Measurements from ENCODE around the gene LRMDA.

Gene LRMDA

DNA sequence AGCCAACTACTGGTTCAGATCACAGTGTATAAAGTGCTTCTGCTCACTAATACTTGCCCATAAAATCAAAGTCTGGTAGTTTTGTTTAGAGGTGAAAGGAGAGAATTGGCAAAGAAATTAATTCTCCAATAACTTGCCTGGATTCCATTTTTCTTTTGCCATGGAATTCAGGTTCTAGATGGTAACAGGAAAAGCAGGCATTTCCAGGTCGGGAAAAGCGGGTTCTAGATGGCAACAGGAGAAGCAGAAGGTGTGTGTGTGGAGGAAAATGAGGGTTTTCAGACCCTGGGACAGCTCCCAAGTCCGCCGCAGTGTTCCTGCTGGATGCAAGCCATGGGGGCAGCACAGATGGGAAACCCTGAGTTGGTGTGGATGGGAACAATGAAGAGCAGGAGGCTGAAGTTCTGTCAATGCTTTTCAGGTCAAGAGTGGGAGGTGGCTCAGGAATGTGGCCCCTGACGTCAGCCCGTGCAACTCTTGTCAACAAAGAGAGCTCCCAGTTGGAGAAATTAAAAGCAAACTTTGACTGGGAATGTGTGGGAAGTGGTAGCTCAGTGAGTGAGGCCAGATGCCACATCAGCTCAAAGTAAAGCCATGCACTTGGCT, 696.7 kb downstream of the LRMDA start:
- ChIA-PET CTCF (interaction anchor here (1.7 kb wide), 1 partner anchor 9 kb away, joined by 5 read pairs; no protein-coding TSS in a partner anchor), POLR2A (no interaction called here)
- DNase-seq (ENCODE audit: extremely low spot score), result no peak
- no peak for TF ChIP-seq CTCF (IDR thresholded peaks at IDR 0.05; ENCODE audit: control extremely low read depth, extremely low read depth, low read depth, missing control alignments)

GRCh38 chr10:76129213-76129612, 697.8 kb downstream of the LRMDA start:
- CTCF ChIA-PET, result interaction anchor here (1.7 kb wide), 1 partner anchor 8 kb away, joined by 5 read pairs; no protein-coding TSS in a partner anchor
- no peak for TF ChIP-seq CTCF (IDR thresholded peaks at IDR 0.05; ENCODE audit: control extremely low read depth, extremely low read depth, low read depth, missing control alignments)
- POLR2A ChIA-PET, result no interaction called here
- DNase-seq (ENCODE audit: extremely low spot score), result no peak

- no peak for TF ChIP-seq CTCF (IDR thresholded peaks at IDR 0.05; ENCODE audit: control extremely low read depth, extremely low read depth, low read depth, missing control alignments)
- ChIA-PET CTCF (no interaction called here), POLR2A (no interaction called here)
- no peak for DNase-seq (ENCODE audit: extremely low spot score)
These were observed 699.5 kb downstream of the LRMDA start for GRCh38 chr10:76130892-76131291.

DNA sequence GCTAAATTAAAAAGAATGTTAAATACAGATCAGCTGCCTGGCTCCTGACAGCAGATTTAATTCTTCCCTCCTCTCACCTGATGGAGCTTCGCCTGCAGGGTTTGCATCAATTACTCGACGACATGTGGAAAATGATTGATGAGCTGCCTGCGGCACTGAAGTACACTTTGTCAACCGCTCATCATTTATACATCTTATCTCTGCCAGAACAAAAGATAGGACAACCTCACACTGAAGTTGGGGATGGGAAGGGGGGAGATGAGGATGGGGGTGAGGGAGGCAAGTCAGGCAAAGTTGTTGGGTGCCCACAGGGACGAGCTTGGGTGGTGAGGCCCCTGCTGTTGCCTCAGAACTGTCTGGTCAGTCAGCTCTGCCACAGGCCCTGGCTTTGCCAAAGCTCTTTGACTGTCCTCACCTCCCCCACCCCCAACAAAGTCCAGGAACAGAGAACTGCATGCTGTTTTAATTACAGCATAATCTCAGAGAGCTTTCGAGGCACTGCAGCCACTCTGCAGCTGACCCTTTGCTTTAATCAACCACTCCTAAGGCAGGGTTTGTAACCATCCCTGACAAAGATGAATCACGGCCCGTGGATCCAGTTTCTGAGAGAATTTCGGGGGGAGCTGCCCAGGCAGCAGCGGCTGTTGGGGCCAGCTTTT, 702.3 kb downstream of the LRMDA start:
- no peak for DNase-seq (ENCODE audit: extremely low spot score)
- TF ChIP-seq CTCF (IDR thresholded peaks at IDR 0.05; ENCODE audit: control extremely low read depth, extremely low read depth, low read depth, missing control alignments), result no peak
- CTCF ChIA-PET, result no interaction called here
- POLR2A ChIA-PET, result no interaction called here

DNA sequence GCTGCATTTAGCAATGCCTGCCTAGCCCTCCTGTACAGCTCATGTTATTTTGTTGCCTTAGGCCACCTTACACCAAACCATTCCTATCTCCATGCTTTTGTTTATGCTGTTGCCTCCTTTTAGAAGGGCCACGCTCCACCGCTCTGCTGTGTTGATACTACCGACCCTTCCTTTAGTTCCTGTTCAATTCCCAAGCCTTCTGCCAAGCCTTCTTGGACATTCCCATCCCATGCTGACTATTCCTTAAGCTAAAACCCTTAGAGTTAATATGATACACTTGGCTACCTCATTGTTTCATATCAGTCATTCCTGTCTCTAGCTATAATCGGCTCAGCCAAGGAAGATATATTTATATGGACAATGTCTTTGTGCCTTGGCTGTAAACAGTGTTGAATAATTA, 705.5 kb downstream of the LRMDA start:
- DNase-seq (ENCODE audit: extremely low spot score), result no peak
- ChIA-PET CTCF (interaction anchor here (1.7 kb wide), 1 partner anchor 8 kb away, joined by 5 read pairs; no protein-coding TSS in a partner anchor), POLR2A (no interaction called here)
- no peak for TF ChIP-seq CTCF (IDR thresholded peaks at IDR 0.05; ENCODE audit: control extremely low read depth, extremely low read depth, low read depth, missing control alignments)

- DNase-seq (ENCODE audit: extremely low spot score), result no peak
- POLR2A ChIA-PET, result no interaction called here
- CTCF ChIA-PET, result interaction anchor here (1.7 kb wide), 1 partner anchor 10 kb away, joined by 5 read pairs; no protein-coding TSS in a partner anchor
- TF ChIP-seq CTCF (IDR thresholded peaks at IDR 0.05; ENCODE audit: control extremely low read depth, extremely low read depth, low read depth, missing control alignments), result no peak
These were observed 706.9 kb downstream of the LRMDA start for GRCh38 chr10:76138286-76138685.

Measured in GM10248 (cell line).